ENCODE results near the gene C1QTNF6.

Gene C1QTNF6

DNA sequence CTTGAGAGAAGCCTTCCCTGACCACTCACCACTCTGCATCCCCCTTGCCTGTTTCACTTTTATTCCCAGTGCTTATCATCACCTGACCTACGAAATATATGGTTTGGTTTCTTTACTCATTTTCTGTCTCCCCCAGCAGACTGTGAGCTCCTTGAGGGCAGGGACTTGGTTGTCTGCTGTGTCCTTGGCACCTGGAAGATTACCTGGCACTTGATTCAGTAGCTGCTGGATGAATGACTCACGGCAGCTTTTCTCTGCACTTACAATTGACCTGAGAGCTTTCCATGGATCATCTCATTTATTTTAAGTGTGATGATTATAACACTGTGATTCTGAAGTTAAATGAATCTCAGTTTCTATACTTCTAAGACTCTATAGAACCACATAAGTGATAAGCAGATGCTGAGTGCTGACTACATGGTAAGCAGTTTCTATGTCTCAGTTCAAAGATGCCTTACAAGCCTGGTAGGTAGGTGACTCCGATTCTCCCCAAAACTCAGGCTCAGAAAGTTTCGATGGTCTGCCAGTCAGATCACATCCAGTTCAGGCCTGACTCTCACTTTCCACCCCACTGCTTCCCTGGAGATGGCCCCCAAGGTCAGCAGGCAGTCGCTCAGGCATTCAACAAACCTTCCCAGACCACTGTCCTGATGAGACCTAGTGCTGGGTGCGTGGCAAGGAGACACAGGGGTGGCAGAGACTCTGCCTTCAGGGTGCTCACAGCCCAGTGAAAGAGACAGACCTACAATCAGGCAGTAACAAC lies 50.0 kb downstream of the C1QTNF6 start:
- TF ChIP-seq TCF4 (CRISPR knock-in tag; IDR thresholded peaks at IDR 0.05; ENCODE audit: borderline replicate concordance) (no peak), OSR1 (CRISPR knock-in tag; IDR thresholded peaks at IDR 0.05) (no peak), ZNF70 (CRISPR knock-in tag; IDR thresholded peaks at IDR 0.05) (no peak), ISL1 (CRISPR knock-in tag; IDR thresholded peaks at IDR 0.05) (no peak), ARNTL (CRISPR knock-in tag; IDR thresholded peaks at IDR 0.05; ENCODE audit: borderline replicate concordance, low read depth) (no peak), CSDC2 (CRISPR knock-in tag; IDR thresholded peaks at IDR 0.05) (no peak), RARB (CRISPR knock-in tag; IDR thresholded peaks at IDR 0.05) (no peak), ZNF8 (CRISPR knock-in tag; IDR thresholded peaks at IDR 0.05) (no peak), ZFP30 (CRISPR knock-in tag; IDR thresholded peaks at IDR 0.05) (no peak), ZFP3 (CRISPR knock-in tag; IDR thresholded peaks at IDR 0.05) (no peak), BACH2 (CRISPR knock-in tag; IDR thresholded peaks at IDR 0.05; ENCODE audit: borderline replicate concordance) (no peak), ESRRG (CRISPR knock-in tag; IDR thresholded peaks at IDR 0.05) (no peak), GLIS3 (CRISPR knock-in tag; IDR thresholded peaks at IDR 0.05) (no peak), ZNF565 (CRISPR knock-in tag; conservative IDR thresholded peaks at IDR 0.05; ENCODE audit: low read depth) (no peak)
- TF ChIP-seq, protein P1, sequence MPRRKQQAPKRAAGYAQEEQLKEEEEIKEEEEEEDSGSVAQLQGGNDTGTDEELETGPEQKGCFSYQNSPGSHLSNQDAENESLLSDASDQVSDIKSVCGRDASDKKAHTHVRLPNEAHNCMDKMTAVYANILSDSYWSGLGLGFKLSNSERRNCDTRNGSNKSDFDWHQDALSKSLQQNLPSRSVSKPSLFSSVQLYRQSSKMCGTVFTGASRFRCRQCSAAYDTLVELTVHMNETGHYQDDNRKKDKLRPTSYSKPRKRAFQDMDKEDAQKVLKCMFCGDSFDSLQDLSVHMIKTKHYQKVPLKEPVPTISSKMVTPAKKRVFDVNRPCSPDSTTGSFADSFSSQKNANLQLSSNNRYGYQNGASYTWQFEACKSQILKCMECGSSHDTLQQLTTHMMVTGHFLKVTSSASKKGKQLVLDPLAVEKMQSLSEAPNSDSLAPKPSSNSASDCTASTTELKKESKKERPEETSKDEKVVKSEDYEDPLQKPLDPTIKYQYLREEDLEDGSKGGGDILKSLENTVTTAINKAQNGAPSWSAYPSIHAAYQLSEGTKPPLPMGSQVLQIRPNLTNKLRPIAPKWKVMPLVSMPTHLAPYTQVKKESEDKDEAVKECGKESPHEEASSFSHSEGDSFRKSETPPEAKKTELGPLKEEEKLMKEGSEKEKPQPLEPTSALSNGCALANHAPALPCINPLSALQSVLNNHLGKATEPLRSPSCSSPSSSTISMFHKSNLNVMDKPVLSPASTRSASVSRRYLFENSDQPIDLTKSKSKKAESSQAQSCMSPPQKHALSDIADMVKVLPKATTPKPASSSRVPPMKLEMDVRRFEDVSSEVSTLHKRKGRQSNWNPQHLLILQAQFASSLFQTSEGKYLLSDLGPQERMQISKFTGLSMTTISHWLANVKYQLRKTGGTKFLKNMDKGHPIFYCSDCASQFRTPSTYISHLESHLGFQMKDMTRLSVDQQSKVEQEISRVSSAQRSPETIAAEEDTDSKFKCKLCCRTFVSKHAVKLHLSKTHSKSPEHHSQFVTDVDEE (CRISPR knock-in tag; IDR thresholded peaks at IDR 0.05), result no peak
- TF ChIP-seq, protein P2, sequence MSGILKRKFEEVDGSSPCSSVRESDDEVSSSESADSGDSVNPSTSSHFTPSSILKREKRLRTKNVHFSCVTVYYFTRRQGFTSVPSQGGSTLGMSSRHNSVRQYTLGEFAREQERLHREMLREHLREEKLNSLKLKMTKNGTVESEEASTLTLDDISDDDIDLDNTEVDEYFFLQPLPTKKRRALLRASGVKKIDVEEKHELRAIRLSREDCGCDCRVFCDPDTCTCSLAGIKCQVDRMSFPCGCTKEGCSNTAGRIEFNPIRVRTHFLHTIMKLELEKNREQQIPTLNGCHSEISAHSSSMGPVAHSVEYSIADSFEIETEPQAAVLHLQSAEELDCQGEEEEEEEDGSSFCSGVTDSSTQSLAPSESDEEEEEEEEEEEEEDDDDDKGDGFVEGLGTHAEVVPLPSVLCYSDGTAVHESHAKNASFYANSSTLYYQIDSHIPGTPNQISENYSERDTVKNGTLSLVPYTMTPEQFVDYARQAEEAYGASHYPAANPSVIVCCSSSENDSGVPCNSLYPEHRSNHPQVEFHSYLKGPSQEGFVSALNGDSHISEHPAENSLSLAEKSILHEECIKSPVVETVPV (CRISPR knock-in tag; IDR thresholded peaks at IDR 0.05), result no peak
- no peak for ATAC-seq

DNA sequence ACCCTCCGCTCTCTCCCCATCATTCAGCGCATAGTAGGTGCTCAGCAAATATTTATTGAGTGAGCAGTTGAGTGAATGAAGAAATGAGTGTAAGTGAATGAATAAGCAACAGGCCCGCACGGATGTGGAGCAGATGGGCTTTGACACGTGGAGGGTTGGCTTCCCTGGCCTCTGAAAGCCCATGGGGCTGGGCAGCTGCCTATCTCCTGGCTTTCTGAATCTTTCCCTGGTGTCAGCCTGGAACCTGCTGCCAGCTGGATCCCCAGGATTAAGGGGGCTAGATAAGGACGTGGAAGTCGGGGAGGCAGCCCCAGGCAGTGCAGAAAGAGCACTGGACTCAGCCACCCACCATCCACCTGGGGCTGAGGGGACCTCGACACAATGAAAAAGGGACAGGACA lies 50.9 kb downstream of the C1QTNF6 start:
- TF ChIP-seq ZFP3 (CRISPR knock-in tag; IDR thresholded peaks at IDR 0.05) (no peak), TCF4 (CRISPR knock-in tag; IDR thresholded peaks at IDR 0.05; ENCODE audit: borderline replicate concordance) (no peak), BACH2 (CRISPR knock-in tag; IDR thresholded peaks at IDR 0.05; ENCODE audit: borderline replicate concordance) (no peak), ZFP30 (CRISPR knock-in tag; IDR thresholded peaks at IDR 0.05) (no peak), GLIS3 (CRISPR knock-in tag; IDR thresholded peaks at IDR 0.05) (no peak), ISL1 (CRISPR knock-in tag; IDR thresholded peaks at IDR 0.05) (no peak), RARB (CRISPR knock-in tag; IDR thresholded peaks at IDR 0.05) (no peak), ZNF70 (CRISPR knock-in tag; IDR thresholded peaks at IDR 0.05) (no peak), CSDC2 (CRISPR knock-in tag; IDR thresholded peaks at IDR 0.05) (no peak)
- TF ChIP-seq, protein P3, sequence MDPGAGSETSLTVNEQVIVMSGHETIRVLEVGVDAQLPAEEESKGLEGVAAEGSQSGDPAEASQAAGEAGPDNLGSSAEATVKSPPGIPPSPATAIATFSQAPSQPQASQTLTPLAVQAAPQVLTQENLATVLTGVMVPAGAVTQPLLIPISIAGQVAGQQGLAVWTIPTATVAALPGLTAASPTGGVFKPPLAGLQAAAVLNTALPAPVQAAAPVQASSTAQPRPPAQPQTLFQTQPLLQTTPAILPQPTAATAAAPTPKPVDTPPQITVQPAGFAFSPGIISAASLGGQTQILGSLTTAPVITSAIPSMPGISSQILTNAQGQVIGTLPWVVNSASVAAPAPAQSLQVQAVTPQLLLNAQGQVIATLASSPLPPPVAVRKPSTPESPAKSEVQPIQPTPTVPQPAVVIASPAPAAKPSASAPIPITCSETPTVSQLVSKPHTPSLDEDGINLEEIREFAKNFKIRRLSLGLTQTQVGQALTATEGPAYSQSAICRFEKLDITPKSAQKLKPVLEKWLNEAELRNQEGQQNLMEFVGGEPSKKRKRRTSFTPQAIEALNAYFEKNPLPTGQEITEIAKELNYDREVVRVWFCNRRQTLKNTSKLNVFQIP (CRISPR knock-in tag; IDR thresholded peaks at IDR 0.05; ENCODE audit: borderline replicate concordance, low read depth), result no peak
- TF ChIP-seq, protein P2 (CRISPR knock-in tag; IDR thresholded peaks at IDR 0.05), result no peak
- ATAC-seq, result no peak

DNA sequence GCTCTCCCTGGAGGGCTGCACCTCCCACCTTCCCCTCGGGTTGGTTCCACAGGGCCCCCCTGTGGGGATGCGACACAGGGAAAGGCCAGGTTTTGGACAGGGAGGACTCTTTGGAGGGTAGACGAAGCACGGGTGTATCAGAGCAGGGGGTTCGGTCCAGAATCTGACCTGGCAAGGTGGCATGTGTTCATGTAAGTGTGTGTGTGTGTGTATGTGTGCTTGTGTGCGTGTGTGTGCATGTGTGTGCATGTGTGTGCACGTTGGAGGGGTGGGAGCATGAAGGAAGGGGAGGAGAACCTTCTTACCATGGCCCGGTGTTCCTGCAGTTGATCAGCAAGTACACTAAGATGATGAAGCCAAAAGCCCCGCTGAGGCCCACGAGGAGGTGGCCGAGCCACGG lies 53.0 kb downstream of the C1QTNF6 start:
- ATAC-seq, result no peak
- no peak for TF ChIP-seq SNAI2 (CRISPR knock-in tag; IDR thresholded peaks at IDR 0.05)

DNA sequence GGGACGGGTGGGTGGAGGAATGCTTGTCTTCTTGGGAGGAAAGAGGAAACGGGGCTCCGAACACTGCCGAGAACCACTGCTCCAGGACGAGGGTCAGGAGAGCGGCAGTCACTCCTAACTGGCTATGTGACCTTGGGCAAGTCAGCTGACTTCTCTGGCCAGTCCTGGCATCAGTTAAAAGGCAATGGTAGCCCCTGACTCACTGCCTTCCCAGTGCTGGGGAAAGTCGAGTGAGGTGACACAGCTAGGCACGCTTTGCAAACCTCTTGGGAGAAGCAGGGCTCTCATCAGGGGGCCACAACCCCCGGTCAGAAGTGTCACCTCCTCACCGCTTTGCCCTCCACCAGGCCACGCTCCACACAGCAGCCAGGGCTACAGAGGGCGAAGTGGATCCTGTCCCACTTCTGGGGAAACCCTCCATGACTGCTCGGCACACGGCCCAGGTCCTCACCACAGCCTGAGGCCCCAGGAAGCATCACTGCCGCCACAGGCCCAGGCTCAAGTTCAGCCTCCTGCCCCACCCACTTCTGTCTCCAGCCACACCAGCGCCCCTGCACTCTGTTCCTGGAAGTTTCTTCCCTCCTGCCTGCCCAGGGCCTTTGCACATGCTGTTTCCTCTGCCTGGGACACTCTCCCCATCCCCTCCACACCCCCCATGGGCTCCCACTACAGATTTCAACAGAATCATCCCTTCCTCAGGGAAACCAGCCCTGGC lies 54.6 kb downstream of the C1QTNF6 start:
- no peak for TF ChIP-seq CSDC2 (CRISPR knock-in tag; IDR thresholded peaks at IDR 0.05)

More for the DNA sequence above, 54.6 kb downstream of the C1QTNF6 start:
- no peak for ATAC-seq
